Naive thymus-derived CD8-positive, alpha-beta T cell (primary cell): Measurements from ENCODE around the gene SPRR2E. TPM values are rescaled to one million over a fixed set of nuclear protein-coding genes. Genes with fewer than 3 reads are reported as not detected.
"Not testable (repeated sequence)": the region's sequence is repeated elsewhere in the genome, so short reads cannot be mapped to it uniquely, and the experiment has no call there.

ENCODE experiments used
- ATAC-seq, 2 donors: fragments of 150-1000 bp; cut with Tn5 transposase in 1 of 2; sonication (Bioruptor Pico), chemical (Tn5 transposase) in 1 of 2; 1 replicate in 1 of 2; 2 replicates in 1 of 2; pipeline ENCODE4 v1.10.0; 2021; ENCODE audit warnings: mild to moderate bottlenecking in 2 of 2, moderate library complexity in 2 of 2
- POLR2A ChIA-PET: fragments of 350-600 bp; sonication (Branson Sonifier 250); formaldehyde crosslinking; loops from one replicate; lab custom pipeline; 2021; ENCODE audit warnings: antibody characterized with exemption; lab: Charles Lee
- DNase-seq, 10 donors: peaks; one replicate each; pipeline versions ENCODE4 v3.0.0 to v3.0.0-alpha.2; 2020 to 2022
- H3K27ac Mint-ChIP-seq, 10 donors: one replicate each; pipeline ENCODE4 v1.8.0; 2020 to 2022; ENCODE audit warnings: mild to moderate bottlenecking in 10 of 10, mixed read lengths in 10 of 10, moderate library complexity in 4 of 10, inconsistent platforms in 1 of 10
- H3K27me3 Mint-ChIP-seq, 5 donors: one replicate each; pipeline ENCODE4 v1.8.0; 2021 to 2022; ENCODE audit warnings: mixed read lengths in 5 of 5
- H3K36me3 Mint-ChIP-seq, 3 donors: one replicate each; pipeline ENCODE4 v1.8.0; 2020 to 2022; ENCODE audit warnings: mixed read lengths in 3 of 3, mild to moderate bottlenecking in 2 of 3, inconsistent platforms in 1 of 3
- H3K4me1 Mint-ChIP-seq, 4 donors: one replicate each; pipeline ENCODE4 v1.8.0; 2021 to 2022; ENCODE audit warnings: mixed read lengths in 4 of 4
- H3K4me3 Mint-ChIP-seq, 10 donors: one replicate each; pipeline ENCODE4 v1.8.0; 2020 to 2022; ENCODE audit warnings: mild to moderate bottlenecking in 10 of 10, mixed read lengths in 10 of 10, moderate library complexity in 6 of 10, inconsistent platforms in 1 of 10
- H3K9me3 Mint-ChIP-seq, 9 donors: one replicate each; pipeline ENCODE4 v1.8.0; 2020 to 2022; ENCODE audit warnings: mixed read lengths in 9 of 9, mild to moderate bottlenecking in 3 of 9, inconsistent platforms in 1 of 9, moderate library complexity in 1 of 9
- polyA plus RNA-seq, 3 donors: library from polyadenylated mRNA; unstranded; fragments of 300-500 nt; fragmentation: Illumina TruSeq; gene quantifications; one replicate each; pipeline ENCODE4 v1.2.3, GENCODE V29; 2021
- total RNA-seq, 8 experiments: library from RNA in 2 of 8; stranded (reverse) in 2 of 8; gene quantifications; one replicate each; pipeline ENCODE4 v1.2.3 and lab custom pipeline; 2021 to 2026

Gene SPRR2E
- total RNA-seq (not detected), polyA plus RNA-seq (not detected), total RNA-seq (lab: John Stamatoyannopoulos, UW) (0 reads per million in 6 experiments)

- ATAC-seq (no peak), DNase-seq (no peak)
- no peak within 1 kb of the TSS for H3K4me3 Mint-ChIP-seq
- POLR2A ChIA-PET: no interaction called here
- no peaks in the 10 kb centered on the region for H3K4me1 Mint-ChIP-seq
- no peaks in the 10 kb centered on the region for H3K9me3 Mint-ChIP-seq
- peak within 1 kb of the TSS in 1 of 10 donors; percentile 32 for H3K27ac Mint-ChIP-seq
- no peaks in the 10 kb centered on the region for H3K36me3 Mint-ChIP-seq
- peaks cover 11 to 22% (median 15%) of the 10 kb centered on the region in 5 donors for H3K27me3 Mint-ChIP-seq
These were observed at the start of gene SPRR2E for GRCh38 chr1:153094426-153094825. SPRR2E (minus strand) TSS chr1:153094526; CDS start chr1:153093751, 775 bp downstream.

- ATAC-seq: no peak
- POLR2A ChIA-PET: no interaction called here
- H3K27ac Mint-ChIP-seq: no peak overlapping the region
- no peaks in the 10 kb centered on the region for H3K4me1 Mint-ChIP-seq
- H3K4me3 Mint-ChIP-seq: no peak overlapping the region
- H3K27me3 Mint-ChIP-seq: peaks cover 11 to 54% (median 29%) of the 10 kb centered on the region in 5 donors
- no peak for DNase-seq
- no peaks in the 10 kb centered on the region for H3K36me3 Mint-ChIP-seq
- H3K9me3 Mint-ChIP-seq: no peaks in the 10 kb centered on the region
These were observed 47.1 kb upstream of the SPRR2E start for GRCh38 chr1:153141377-153141776.

GRCh38 chr1:153140484-153140883, 46.2 kb upstream of the SPRR2E start:
- Mint-ChIP-seq H3K36me3 (no peaks in the 10 kb centered on the region), H3K27me3 (peaks cover 11 to 55% (median 30%) of the 10 kb centered on the region in 5 donors), H3K9me3 (no peaks in the 10 kb centered on the region), H3K4me3 (no peak overlapping the region), H3K27ac (no peak overlapping the region), H3K4me1 (no peaks in the 10 kb centered on the region)
- no peak for ATAC-seq
- POLR2A ChIA-PET: no interaction called here
- DNase-seq: no peak

- Mint-ChIP-seq H3K36me3 (no peaks in the 10 kb centered on the region), H3K27ac (no peak overlapping the region), H3K9me3 (no peaks in the 10 kb centered on the region), H3K4me3 (no peak overlapping the region), H3K27me3 (peaks cover 26 to 85% (median 42%) of the 10 kb centered on the region in 5 donors), H3K4me1 (no peaks in the 10 kb centered on the region)
- POLR2A ChIA-PET: no interaction called here
- no peak for ATAC-seq
- no peak for DNase-seq
These were observed 39.4 kb upstream of the SPRR2E start for GRCh38 chr1:153133743-153134142.

GRCh38 chr1:153133267-153133666, 38.9 kb upstream of the SPRR2E start:
- Mint-ChIP-seq H3K27me3 (peaks cover 26 to 85% (median 42%) of the 10 kb centered on the region in 5 donors), H3K9me3 (no peaks in the 10 kb centered on the region), H3K4me3 (no peak overlapping the region), H3K27ac (no peak overlapping the region), H3K36me3 (no peaks in the 10 kb centered on the region), H3K4me1 (no peaks in the 10 kb centered on the region)
- DNase-seq: no peak
- no peak for ATAC-seq
- POLR2A ChIA-PET: no interaction called here

- Mint-ChIP-seq H3K36me3 (peaks cover 0 to 11% (median 0%) of the 10 kb centered on the region in 3 donors), H3K9me3 (peaks cover 4 to 38% (median 16%) of the 10 kb centered on the region in 9 donors), H3K27me3 (peaks cover 18 to 48% (median 26%) of the 10 kb centered on the region in 5 donors)
- POLR2A ChIA-PET, ATAC-seq, DNase-seq, H3K4me1 Mint-ChIP-seq, H3K4me3 Mint-ChIP-seq, H3K27ac Mint-ChIP-seq: not testable (repeated sequence)
These were observed 34.4 kb upstream of the SPRR2E start for GRCh38 chr1:153128688-153129087.

- no peak for ATAC-seq
- POLR2A ChIA-PET: no interaction called here
- Mint-ChIP-seq H3K36me3 (peaks cover 0 to 15% (median 0%) of the 10 kb centered on the region in 3 donors), H3K27ac (no peak overlapping the region), H3K27me3 (peaks cover 15 to 35% (median 17%) of the 10 kb centered on the region in 5 donors), H3K4me3 (no peak overlapping the region), H3K9me3 (peaks cover 4 to 50% (median 17%) of the 10 kb centered on the region in 9 donors), H3K4me1 (peaks cover 0 to 2% (median 0%) of the 10 kb centered on the region in 4 donors)
- DNase-seq: no peak
These were observed 33.0 kb upstream of the SPRR2E start for GRCh38 chr1:153127296-153127695.

- no peak for DNase-seq
- Mint-ChIP-seq H3K27me3 (peaks cover 10 to 24% (median 15%) of the 10 kb centered on the region in 5 donors), H3K4me1 (peaks cover 0 to 2% (median 0%) of the 10 kb centered on the region in 4 donors), H3K27ac (no peak overlapping the region), H3K9me3 (peaks cover 4 to 50% (median 17%) of the 10 kb centered on the region in 9 donors), H3K36me3 (peaks cover 0 to 15% (median 0%) of the 10 kb centered on the region in 3 donors), H3K4me3 (no peak overlapping the region)
- POLR2A ChIA-PET: no interaction called here
- no peak for ATAC-seq
These were observed 31.2 kb upstream of the SPRR2E start for GRCh38 chr1:153125536-153125935.

GRCh38 chr1:153123793-153124192, 29.5 kb upstream of the SPRR2E start:
- Mint-ChIP-seq H3K27me3 (peaks cover 9 to 24% (median 14%) of the 10 kb centered on the region in 5 donors), H3K9me3 (peaks cover 4 to 50% (median 17%) of the 10 kb centered on the region in 9 donors), H3K36me3 (peaks cover 0 to 15% (median 0%) of the 10 kb centered on the region in 3 donors)
- H3K4me3 Mint-ChIP-seq, H3K27ac Mint-ChIP-seq, ATAC-seq, H3K4me1 Mint-ChIP-seq, POLR2A ChIA-PET, DNase-seq: not testable (repeated sequence)

- Mint-ChIP-seq H3K9me3 (peaks cover 4 to 50% (median 17%) of the 10 kb centered on the region in 9 donors), H3K27ac (no peak overlapping the region), H3K4me3 (no peak overlapping the region), H3K27me3 (peaks cover 10 to 29% (median 17%) of the 10 kb centered on the region in 5 donors), H3K36me3 (peaks cover 0 to 15% (median 0%) of the 10 kb centered on the region in 3 donors), H3K4me1 (peaks cover 0 to 2% (median 0%) of the 10 kb centered on the region in 4 donors)
- ATAC-seq: no peak
- POLR2A ChIA-PET: no interaction called here
- no peak for DNase-seq
These were observed 28.6 kb upstream of the SPRR2E start for GRCh38 chr1:153122831-153123421.

- DNase-seq: no peak
- Mint-ChIP-seq H3K4me1 (peaks cover 0 to 1% (median 0%) of the 10 kb centered on the region in 4 donors), H3K27me3 (peaks cover 12 to 39% (median 36%) of the 10 kb centered on the region in 5 donors), H3K4me3 (no peak overlapping the region), H3K27ac (no peak overlapping the region), H3K36me3 (peaks cover 0 to 15% (median 0%) of the 10 kb centered on the region in 3 donors), H3K9me3 (peaks cover 4 to 34% (median 16%) of the 10 kb centered on the region in 9 donors)
- POLR2A ChIA-PET: no interaction called here
- ATAC-seq: no peak
These were observed 26.6 kb upstream of the SPRR2E start for GRCh38 chr1:153120945-153121344.

- ATAC-seq (no peak), DNase-seq (no peak)
- peaks cover 16 to 51% (median 45%) of the 10 kb centered on the region in 5 donors for H3K27me3 Mint-ChIP-seq
- POLR2A ChIA-PET: no interaction called here
- H3K4me3 Mint-ChIP-seq: no peak overlapping the region
- no peaks in the 10 kb centered on the region for H3K4me1 Mint-ChIP-seq
- peaks cover 0 to 19% (median 5%) of the 10 kb centered on the region in 9 donors for H3K9me3 Mint-ChIP-seq
- H3K27ac Mint-ChIP-seq: no peak overlapping the region
- peaks cover 0 to 6% (median 0%) of the 10 kb centered on the region in 3 donors for H3K36me3 Mint-ChIP-seq
These were observed 25.2 kb upstream of the SPRR2E start for GRCh38 chr1:153119491-153119971.

- H3K27ac Mint-ChIP-seq, POLR2A ChIA-PET, DNase-seq, H3K36me3 Mint-ChIP-seq, H3K4me1 Mint-ChIP-seq, H3K9me3 Mint-ChIP-seq, H3K4me3 Mint-ChIP-seq, ATAC-seq: not testable (repeated sequence)
- H3K27me3 Mint-ChIP-seq: peaks cover 14 to 70% (median 42%) of the 10 kb centered on the region in 5 donors
These were observed 20.9 kb upstream of the SPRR2E start for GRCh38 chr1:153115264-153115663.
